GM12878 (cell line): ENCODE measurements around the gene SBK2. TPM values are rescaled to one million over a fixed set of nuclear protein-coding genes. Genes with fewer than 3 reads are reported as not detected.

Experiments
- ATAC-seq: fragments of 200-7000 bp; cut with Tn5 transposase; 3 replicates; pipeline ENCODE4 v1.9.1; 2020; ENCODE audit warnings: mild to moderate bottlenecking, moderate library complexity
- BruUV-seq: library from RNA; stranded (reverse); fragments of 400-500 nt; replicated peaks from 2 replicates; lab custom pipeline; 2021; lab: Mats Ljungman, UMichigan
- CTCF ChIA-PET: fragments of 300-600 bp; sonication (Branson Sonifier 250); formaldehyde crosslinking; extraction: SDS; loops from one replicate; lab custom pipeline; 2021; ENCODE audit warnings: inconsistent platforms; lab: Yijun Ruan, JAX
- POLR2A ChIA-PET: fragments of 350-600 bp; formaldehyde crosslinking; extraction: SDS; loops from one replicate; lab custom pipeline; 2021; ENCODE audit warnings: inconsistent platforms; lab: Charles Lee
- RAD21 ChIA-PET: fragments of 300-600 bp; sonication (Branson Sonifier 250); formaldehyde crosslinking; loops from one replicate; lab custom pipeline; 2023; ENCODE audit warnings: antibody characterized with exemption; ENCODE audit not compliant: unreplicated experiment; lab: Charles Lee
- SMC1A ChIA-PET: fragments of 300-600 bp; sonication (Branson Sonifier 250); formaldehyde crosslinking; loops from one replicate; lab custom pipeline; 2023; ENCODE audit not compliant: unreplicated experiment, uncharacterized antibody; lab: Charles Lee
- DNase-seq: peaks from one replicate; pipeline ENCODE4 v3.0.0-alpha.2; 2011; ENCODE audit warnings: low read depth, low spot score
- FAIRE-seq: peaks from 3 replicates; lab custom pipeline; 2011; peaks lifted over from hg19 to GRCh38; lab: Jason Lieb, UNC
- H2AFZ ChIP-seq: 2 replicates; pipeline ENCODE4 v1.6.0; 2011; ENCODE audit warnings: low read depth, low read length, control low read depth; ENCODE audit not compliant: control insufficient read depth
- H3K27ac ChIP-seq: 2 replicates; pipeline ENCODE4 v1.5.1; 2011; ENCODE audit warnings: control low read depth; ENCODE audit not compliant: control insufficient read depth, insufficient read depth
- H3K27me3 ChIP-seq, 2 experiments: replicated peaks in 1 of 2; 2 replicates each; pipeline versions ENCODE4 v1.6.0 to v1.6.1; 2011; ENCODE audit warnings: low read length in 1 of 2; ENCODE audit not compliant: control insufficient read depth in 2 of 2, insufficient read depth in 2 of 2
- H3K36me3 ChIP-seq, 2 experiments: 2 replicates each; pipeline ENCODE4 v1.5.1; 2011; ENCODE audit warnings: low read length in 1 of 2; ENCODE audit not compliant: control insufficient read depth in 2 of 2, insufficient read depth in 2 of 2
- H3K4me1 ChIP-seq: 2 replicates; pipeline ENCODE4 v1.6.1; 2011; ENCODE audit warnings: mild to moderate bottlenecking, low read length, moderate library complexity, mixed read lengths; ENCODE audit not compliant: control insufficient read depth, insufficient read depth
- H3K4me2 ChIP-seq: 2 replicates; pipeline ENCODE4 v1.6.0; 2011; ENCODE audit warnings: control low read depth; ENCODE audit not compliant: control insufficient read depth, insufficient read depth
- H3K4me3 ChIP-seq: fragments of 200-600 bp; sonication (generic); 2 replicates; pipeline ENCODE4 v1.5.1; 2016
- H3K79me2 ChIP-seq: 2 replicates; pipeline ENCODE4 v1.6.0; 2011; ENCODE audit warnings: low read length; ENCODE audit not compliant: control insufficient read depth, insufficient read depth
- H3K9ac ChIP-seq: 2 replicates; pipeline ENCODE4 v1.8.0; 2011; ENCODE audit warnings: low read length, control low read depth, mixed read lengths; ENCODE audit not compliant: control insufficient read depth, insufficient read depth
- H3K9me3 ChIP-seq: replicated peaks from 3 replicates; pipeline ENCODE4 v1.5.1; 2011; ENCODE audit warnings: mild to moderate bottlenecking, low read length; ENCODE audit not compliant: control insufficient read depth, insufficient read depth
- H4K20me1 ChIP-seq: 2 replicates; pipeline ENCODE4 v1.6.0; 2011; ENCODE audit not compliant: control insufficient read depth, insufficient read depth
- BHLHE40 ChIP-seq, 2 experiments: fragments of 450-650 bp in 1 of 2; IDR thresholded peaks; 2 replicates each; pipeline ENCODE4 v1.6.1; 2011 to 2017; ENCODE audit warnings: low read depth in 2 of 2, borderline replicate concordance in 1 of 2, improper control_type of control experiment in 1 of 2, low read length in 1 of 2, mild to moderate bottlenecking in 1 of 2
- CHD4 ChIP-seq: fragments of 200-600 bp; sonication (generic); IDR thresholded peaks from 2 replicates; pipeline ENCODE4 v1.6.1; 2016; ENCODE audit warnings: mild to moderate bottlenecking
- E4F1 ChIP-seq: fragments of 450-650 bp; IDR thresholded peaks from 2 replicates; pipeline ENCODE4 v1.6.1; 2018; ENCODE audit warnings: borderline replicate concordance, mild to moderate bottlenecking; ENCODE audit not compliant: partially characterized antibody
- ELK1 ChIP-seq: IDR thresholded peaks from 2 replicates; pipeline ENCODE4 v1.6.1; 2012; ENCODE audit warnings: low read depth, low read length, improper control_type of control experiment
- HDGF ChIP-seq: fragments of 450-650 bp; IDR thresholded peaks from 2 replicates; pipeline ENCODE4 v1.6.1; 2016; ENCODE audit warnings: antibody characterized with exemption
- MTA3 ChIP-seq: IDR thresholded peaks from 2 replicates; pipeline ENCODE4 v1.6.1; 2012; ENCODE audit warnings: low read length, inconsistent platforms, borderline replicate concordance
- MYC ChIP-seq: IDR thresholded peaks from 2 replicates; pipeline ENCODE4 v1.6.1; 2011; ENCODE audit warnings: mild to moderate bottlenecking, low read length, moderate library complexity, inconsistent platforms; ENCODE audit not compliant: insufficient read depth, insufficient replicate concordance, insufficient read length, severe bottlenecking
- NR2C2 ChIP-seq: IDR thresholded peaks from 2 replicates; pipeline ENCODE4 v1.6.1; 2011; ENCODE audit warnings: borderline replicate concordance, low read depth; ENCODE audit not compliant: control insufficient read depth, insufficient read length
- RAD21 ChIP-seq: IDR thresholded peaks from 2 replicates; pipeline ENCODE4 v1.6.1; 2011; ENCODE audit warnings: mild to moderate bottlenecking, low read depth, low read length, moderate library complexity; ENCODE audit not compliant: insufficient read depth
- RAD51 ChIP-seq: fragments of 450-650 bp; IDR thresholded peaks from 2 replicates; pipeline ENCODE4 v1.6.1; 2016; ENCODE audit warnings: moderate library complexity, mild to moderate bottlenecking, inconsistent platforms
- RUNX3 ChIP-seq: IDR thresholded peaks from 2 replicates; pipeline ENCODE4 v1.6.1; 2012; ENCODE audit warnings: low read length, inconsistent platforms
- SMAD5 ChIP-seq: IDR thresholded peaks from 2 replicates; pipeline ENCODE4 v1.6.1; 2016; ENCODE audit warnings: antibody characterized with exemption, low read depth
- SRF ChIP-seq, 2 experiments: IDR thresholded peaks; 2 replicates each; pipeline ENCODE4 v1.6.1; 2011; ENCODE audit warnings: low read depth in 2 of 2, low read length in 2 of 2, mild to moderate bottlenecking in 1 of 2, moderate library complexity in 1 of 2
- TARDBP ChIP-seq: IDR thresholded peaks from 2 replicates; pipeline ENCODE4 v1.6.1; 2016; ENCODE audit warnings: borderline replicate concordance
- ZNF207 ChIP-seq: fragments of 450-650 bp; IDR thresholded peaks from 2 replicates; pipeline ENCODE4 v1.6.1; 2014; ENCODE audit warnings: antibody characterized with exemption, mild to moderate bottlenecking, borderline replicate concordance
- whole genome bisulfite sequencing: methylation state at CpG from one replicate; pipeline ENCODE4 v1.1.6; 2016; ENCODE audit warnings: low lambda C conversion rate; ENCODE audit not compliant: insufficient replicate concordance, insufficient coverage; ENCODE audit errors: missing lambda C conversion rate; 5-methylcytosine and 5-hydroxymethylcytosine counted together
- in situ Hi-C: fragments of 300-500 bp; cut with MboI; formaldehyde crosslinking; loops from 9 replicates; pipeline ENCODE4 v1.14.3; 2018; ENCODE audit warnings: mixed read lengths
- intact Hi-C: fragments of 100-400 bp; cut with micrococcal nuclease; formaldehyde crosslinking; loops from one replicate; pipeline ENCODE4 v1.14.2; 2022; ENCODE audit not compliant: unreplicated experiment
- polyA plus RNA-seq, 11 experiments: library from polyadenylated mRNA; depleted of rRNA in 4 of 11; unstranded in 6 of 11; stranded (reverse) in 5 of 11; fragments of >200 nt; fragmentation: Nextera tagmentation in 4 of 11; fragmentation: Illumina TruSeq in 1 of 11; extraction: Ambion mirVana in 4 of 11; extraction: Trizol in 1 of 11; gene quantifications; 1 replicate in 1 of 11; 2 replicates in 10 of 11; pipeline versions ENCODE4 v1.2.1 to v1.2.3, GENCODE V29; 2011 to 2016; ENCODE audit warnings: inconsistent platforms in 2 of 11, missing spikeins in 2 of 11, low read depth in 1 of 11
- total RNA-seq, 4 experiments: library from RNA; depleted of rRNA in 3 of 4; stranded (reverse); fragments of >200 nt in 3 of 4; fragmentation: Illumina TruSeq in 1 of 4; extraction: Trizol in 1 of 4; gene quantifications; 2 replicates each; pipeline versions ENCODE4 v1.2.1 to v1.2.3, GENCODE V29; 2013 to 2021
- TF ChIP-seq, protein P1 (sequence below): fragments of 450-650 bp; IDR thresholded peaks from 2 replicates; pipeline ENCODE4 v1.6.1; 2014; ENCODE audit warnings: mild to moderate bottlenecking

Gene SBK2
- total and polyA plus RNA-seq, 10 of the 15 experiments (the other 5 are each of a cell fraction or from before 2014, with no cell fraction given): not detected

- BruUV-seq: no TSS peak
- ChIA-PET CTCF (no interaction called here), SMC1A (no interaction called here), POLR2A (no interaction called here), RAD21 (no interaction called here)
- Histone ChIP-seq H3K9ac (no peak overlapping the region), H3K27me3 (no peaks in the 10 kb centered on the region), H4K20me1 (no peaks in the 10 kb centered on the region), H3K9me3 (no peaks in the 10 kb centered on the region), H3K79me2 (no peaks in the 10 kb centered on the region), H3K4me3 (no peak overlapping the region), H3K4me1 (no peaks in the 10 kb centered on the region), H3K4me2 (no peak overlapping the region), H3K36me3 (no peaks in the 10 kb centered on the region), H3K27ac (no peak overlapping the region), H2AFZ (no peak overlapping the region)
- no peak for DNase-seq
- WGBS: 51% methylated on average over 8 of the region's 12 CpGs
- in situ Hi-C loops (no loop called here), intact Hi-C loops (no loop called here)
- ATAC-seq: no peak
- no peak for TF ChIP-seq MTA3
- no peak for TF ChIP-seq SMAD5
- TF ChIP-seq MYC: no peak
- TF ChIP-seq HDGF: no peak
- no peak for TF ChIP-seq ELK1
- no peak for TF ChIP-seq E4F1
- TF ChIP-seq SRF (IDR thresholded peaks at IDR 0.05; ENCODE audit: low read depth in 2 of 2, low read length in 2 of 2): no peak
- no peak for TF ChIP-seq CHD4
- TF ChIP-seq ZNF207: no peak
- no peak for TF ChIP-seq RAD51
- TF ChIP-seq BHLHE40 (IDR thresholded peaks at IDR 0.05; ENCODE audit: borderline replicate concordance in 1 of 2, low read depth in 2 of 2, low read length in 1 of 2): no peak
- TF ChIP-seq RAD21: no peak
- TF ChIP-seq TARDBP: no peak
- TF ChIP-seq NR2C2: no peak
- no peak for TF ChIP-seq RUNX3
- TF ChIP-seq, protein P1, sequence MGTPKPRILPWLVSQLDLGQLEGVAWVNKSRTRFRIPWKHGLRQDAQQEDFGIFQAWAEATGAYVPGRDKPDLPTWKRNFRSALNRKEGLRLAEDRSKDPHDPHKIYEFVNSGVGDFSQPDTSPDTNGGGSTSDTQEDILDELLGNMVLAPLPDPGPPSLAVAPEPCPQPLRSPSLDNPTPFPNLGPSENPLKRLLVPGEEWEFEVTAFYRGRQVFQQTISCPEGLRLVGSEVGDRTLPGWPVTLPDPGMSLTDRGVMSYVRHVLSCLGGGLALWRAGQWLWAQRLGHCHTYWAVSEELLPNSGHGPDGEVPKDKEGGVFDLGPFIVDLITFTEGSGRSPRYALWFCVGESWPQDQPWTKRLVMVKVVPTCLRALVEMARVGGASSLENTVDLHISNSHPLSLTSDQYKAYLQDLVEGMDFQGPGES: no peak
- no peak for FAIRE-seq
These were observed 26.3 kb upstream of the SBK2 start for GRCh38 chr19:55563261-55563690.
